ENCODE results near the gene FLT3.

DNA sequence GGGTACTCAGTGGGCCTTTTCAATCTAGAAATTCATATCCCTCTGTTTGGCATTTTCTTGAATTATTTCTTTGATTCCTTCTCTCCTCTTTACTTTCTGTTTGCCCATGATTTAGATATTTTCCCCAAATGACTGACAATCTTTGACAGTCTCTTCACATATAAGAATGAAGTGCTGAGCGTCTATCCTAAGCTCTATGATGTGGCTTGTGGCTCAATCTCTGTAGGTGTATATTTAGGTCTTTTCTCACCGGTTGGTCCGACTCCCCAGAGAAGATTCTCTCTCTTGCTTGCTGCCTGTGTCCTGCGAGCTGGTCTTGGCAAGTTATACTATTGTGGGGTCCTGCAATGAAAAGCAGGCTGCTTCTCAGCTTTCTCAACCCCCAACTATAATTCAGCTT is 29.0 kb downstream of the FLT3 start:
- TF ChIP-seq POLR2A (IDR thresholded peaks at IDR 0.05) (no peak), CTCF (IDR thresholded peaks at IDR 0.05) (no peak), POLR2AphosphoS5 (IDR thresholded peaks at IDR 0.05) (no peak)
